ENCODE results near the gene RLBP1.

- no peak for TF ChIP-seq YY1 (IDR thresholded peaks at IDR 0.05; ENCODE audit: insufficient read depth, insufficient read length)
- no peak for TF ChIP-seq ZNF274 (IDR thresholded peaks at IDR 0.05; ENCODE audit: low read depth, low read length)
Observed at GRCh38 chr15:89192766-89193165, 28.6 kb downstream of the RLBP1 start.

All from NT2/D1 (cell line).